ENCODE results near the gene SMAD3.
A peak's percentile ranks its signal among the peaks of the same experiment; 100 is the strongest.

Gene SMAD3

DNA sequence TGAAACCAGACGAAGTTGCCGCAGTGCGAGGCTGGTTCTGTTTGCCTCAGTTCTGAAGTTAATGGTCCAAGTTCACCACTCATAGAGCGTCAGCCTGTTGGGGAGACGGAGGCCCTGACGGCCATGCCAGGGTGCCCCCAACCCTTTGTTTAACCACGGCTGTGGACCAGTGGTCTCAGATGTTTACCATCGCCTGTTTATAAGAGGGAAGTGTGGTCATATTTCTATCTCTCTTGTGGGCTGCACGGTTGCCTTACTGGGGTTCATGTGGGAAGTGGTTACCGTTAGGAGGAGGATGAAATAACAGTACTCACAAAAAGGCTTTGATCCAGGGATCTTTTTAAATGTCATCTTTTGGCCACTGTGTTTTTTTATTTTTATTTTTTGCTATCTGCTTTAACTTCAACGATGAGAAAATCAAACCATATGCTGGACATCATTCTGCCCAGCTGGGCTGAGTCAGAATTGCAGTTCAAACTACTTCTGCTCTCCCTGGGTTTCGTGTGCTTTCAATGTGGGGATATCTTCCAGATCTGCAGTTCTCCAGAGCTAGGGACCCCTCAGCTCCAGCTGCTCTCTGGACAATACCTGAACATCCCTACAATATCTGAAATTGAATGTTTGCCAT lies 17.8 kb downstream of the SMAD3 start:
- no peak overlapping the region for H3K4me3 ChIP-seq (ENCODE audit: low read depth, low read length)
- peak; percentile 65 for DNase-seq (ENCODE audit: low read depth)
- TF ChIP-seq, protein P1, sequence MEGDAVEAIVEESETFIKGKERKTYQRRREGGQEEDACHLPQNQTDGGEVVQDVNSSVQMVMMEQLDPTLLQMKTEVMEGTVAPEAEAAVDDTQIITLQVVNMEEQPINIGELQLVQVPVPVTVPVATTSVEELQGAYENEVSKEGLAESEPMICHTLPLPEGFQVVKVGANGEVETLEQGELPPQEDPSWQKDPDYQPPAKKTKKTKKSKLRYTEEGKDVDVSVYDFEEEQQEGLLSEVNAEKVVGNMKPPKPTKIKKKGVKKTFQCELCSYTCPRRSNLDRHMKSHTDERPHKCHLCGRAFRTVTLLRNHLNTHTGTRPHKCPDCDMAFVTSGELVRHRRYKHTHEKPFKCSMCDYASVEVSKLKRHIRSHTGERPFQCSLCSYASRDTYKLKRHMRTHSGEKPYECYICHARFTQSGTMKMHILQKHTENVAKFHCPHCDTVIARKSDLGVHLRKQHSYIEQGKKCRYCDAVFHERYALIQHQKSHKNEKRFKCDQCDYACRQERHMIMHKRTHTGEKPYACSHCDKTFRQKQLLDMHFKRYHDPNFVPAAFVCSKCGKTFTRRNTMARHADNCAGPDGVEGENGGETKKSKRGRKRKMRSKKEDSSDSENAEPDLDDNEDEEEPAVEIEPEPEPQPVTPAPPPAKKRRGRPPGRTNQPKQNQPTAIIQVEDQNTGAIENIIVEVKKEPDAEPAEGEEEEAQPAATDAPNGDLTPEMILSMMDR (conservative IDR thresholded peaks at IDR 0.05; ENCODE audit: low read depth, low read length): peak; percentile 17

DNA sequence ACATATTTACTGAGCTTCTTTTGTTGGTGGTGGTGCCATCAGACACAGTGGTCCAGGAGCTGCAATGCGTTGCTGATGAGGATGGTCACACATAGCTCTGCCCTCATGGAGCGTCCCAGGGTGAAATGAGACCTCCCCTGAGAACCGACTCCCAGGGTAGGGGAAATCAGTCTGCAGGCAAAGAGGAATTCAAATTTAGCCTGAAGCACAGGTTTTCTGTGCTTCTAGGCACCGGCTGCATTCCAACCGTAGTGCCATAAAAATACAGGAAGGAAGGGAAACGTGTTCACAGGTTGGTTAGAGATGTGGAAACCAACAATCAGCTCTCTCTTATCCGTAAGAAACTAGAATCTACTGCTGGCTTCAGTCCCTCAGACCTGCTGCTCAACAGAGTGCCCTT lies 19.2 kb downstream of the SMAD3 start:
- H3K4me3 ChIP-seq (ENCODE audit: low read depth, low read length): no peak overlapping the region
- DNase-seq (ENCODE audit: low read depth): no peak
- TF ChIP-seq, protein P1 (conservative IDR thresholded peaks at IDR 0.05; ENCODE audit: low read depth, low read length): no peak

DNA sequence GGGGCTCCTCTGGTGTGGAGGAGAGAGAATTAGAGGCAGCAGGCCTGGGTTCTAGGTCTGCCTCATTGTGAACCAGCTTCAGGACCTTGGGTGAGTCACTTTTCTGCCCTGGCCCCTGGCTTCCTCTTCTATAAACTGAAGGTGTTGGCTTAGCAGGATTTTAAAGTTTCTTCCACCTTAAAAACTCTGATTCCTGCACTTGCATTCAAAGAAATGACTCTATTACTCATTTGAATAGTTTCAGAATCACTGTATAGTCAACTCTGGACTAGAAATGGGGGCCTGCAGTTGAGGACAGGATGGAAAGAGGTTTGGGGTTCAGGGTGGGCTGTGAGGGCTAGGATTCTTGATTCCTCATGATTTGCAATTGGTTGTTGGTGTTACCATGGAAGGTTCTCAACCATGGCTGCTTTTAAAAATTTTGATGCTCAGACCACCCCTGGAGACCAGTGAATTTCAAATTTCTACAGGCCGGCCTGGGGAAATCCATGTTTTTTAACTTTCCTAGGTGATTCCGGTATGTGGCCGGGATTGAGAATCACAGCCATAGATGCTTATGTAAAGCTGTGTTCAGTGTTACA lies 19.9 kb downstream of the SMAD3 start:
- no peak overlapping the region for H3K4me3 ChIP-seq (ENCODE audit: low read depth, low read length)
- no peak for DNase-seq (ENCODE audit: low read depth)
- TF ChIP-seq, protein P1 (conservative IDR thresholded peaks at IDR 0.05; ENCODE audit: low read depth, low read length): no peak

DNA sequence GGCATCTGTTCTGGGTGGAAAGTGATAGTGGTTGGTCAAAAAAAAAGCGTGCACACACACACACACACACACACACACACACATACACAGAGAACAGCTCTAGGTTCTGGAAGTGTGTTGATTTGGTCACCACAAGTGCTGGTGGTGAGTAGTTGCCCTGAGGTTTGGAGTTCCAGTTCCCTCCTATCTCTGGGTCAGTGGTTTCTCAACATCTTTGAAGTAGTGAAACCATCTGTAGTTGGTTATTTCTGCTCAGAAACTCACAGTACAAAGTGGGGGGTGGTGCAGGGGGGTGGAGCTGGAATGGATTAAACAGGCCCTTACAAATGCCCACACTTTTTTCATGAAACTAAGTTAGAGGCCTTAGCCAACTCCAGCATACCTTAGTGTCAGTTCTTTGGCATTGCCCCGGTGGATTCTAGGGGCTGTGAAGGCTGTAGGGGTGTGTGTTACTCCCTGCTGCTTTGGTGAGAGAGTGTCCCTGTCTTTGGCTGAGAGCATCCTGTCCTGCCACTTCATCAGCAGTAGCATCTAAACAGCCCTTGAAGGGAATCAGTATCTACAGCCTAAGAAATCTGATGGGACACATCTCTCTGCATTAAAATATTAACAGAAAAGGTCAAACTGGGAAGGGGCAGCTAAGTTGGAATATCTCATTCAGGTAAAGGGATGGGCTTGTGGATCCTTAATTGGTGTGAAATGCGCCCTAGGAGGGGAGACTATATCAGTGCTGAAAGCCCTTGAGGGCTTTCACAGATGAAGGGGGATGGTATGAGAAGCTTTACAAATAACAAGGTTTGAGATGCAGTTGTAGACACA lies 20.6 kb downstream of the SMAD3 start:
- no peak overlapping the region for H3K4me3 ChIP-seq (ENCODE audit: low read depth, low read length)
- DNase-seq (ENCODE audit: low read depth): peak; percentile 94
- TF ChIP-seq, protein P1 (conservative IDR thresholded peaks at IDR 0.05; ENCODE audit: low read depth, low read length): no peak

DNA sequence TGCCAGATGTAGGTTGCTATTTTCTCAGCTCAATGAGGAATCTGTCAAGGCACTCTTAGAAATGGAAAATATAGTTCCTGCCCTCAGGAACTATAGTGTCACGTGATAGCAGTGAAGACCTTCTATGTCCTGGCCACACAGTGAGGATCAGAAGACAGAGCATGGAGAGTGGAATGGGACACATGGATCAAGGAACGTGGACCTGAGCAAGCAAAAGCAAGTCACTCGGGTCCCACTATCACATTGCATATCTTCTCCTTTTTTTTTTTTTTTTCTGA lies 21.2 kb downstream of the SMAD3 start:
- TF ChIP-seq, protein P1 (conservative IDR thresholded peaks at IDR 0.05; ENCODE audit: low read depth, low read length): no peak
- no peak for DNase-seq (ENCODE audit: low read depth)
- no peak overlapping the region for H3K4me3 ChIP-seq (ENCODE audit: low read depth, low read length)

DNA sequence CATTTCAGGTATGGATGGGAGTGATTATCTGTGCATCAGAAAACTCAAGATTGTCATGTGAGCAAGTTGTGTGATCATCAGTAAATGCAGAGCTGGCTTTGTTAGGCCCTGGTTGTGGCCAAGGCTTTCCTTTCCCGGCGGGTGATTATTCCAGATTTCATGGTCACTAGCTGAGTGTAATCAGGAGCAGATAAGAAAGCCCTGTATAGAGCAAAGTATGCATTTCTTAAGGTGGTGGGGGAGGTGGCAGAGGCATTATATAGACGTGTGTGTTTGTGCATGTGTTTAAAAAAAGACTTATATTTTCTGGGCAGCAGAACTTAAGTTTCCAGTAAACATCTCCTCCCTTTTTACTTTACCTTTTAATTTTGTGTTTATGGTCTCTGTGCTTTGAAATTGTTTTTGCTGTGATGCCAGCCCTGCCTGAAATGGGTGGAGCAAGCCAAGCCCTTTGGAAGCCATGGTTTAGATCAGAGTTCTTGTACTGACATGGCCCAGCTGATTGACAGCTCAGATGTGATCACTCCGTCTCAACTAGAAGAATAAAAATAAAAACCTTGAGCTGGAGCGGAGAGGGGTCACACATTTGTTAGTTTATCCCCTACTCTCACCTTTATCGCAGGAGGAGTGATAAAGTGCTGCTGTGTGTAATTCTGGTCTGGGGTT lies 22.2 kb downstream of the SMAD3 start:
- no peak overlapping the region for H3K4me3 ChIP-seq (ENCODE audit: low read depth, low read length)
- no peak for DNase-seq (ENCODE audit: low read depth)
- TF ChIP-seq, protein P1 (conservative IDR thresholded peaks at IDR 0.05; ENCODE audit: low read depth, low read length): no peak

Measured in choroid plexus epithelial cell (primary cell).